GM10248 (cell line): ENCODE results near the gene MFAP4.

Experiments used
- CTCF ChIA-PET: fragments of 300-600 bp; sonication (Branson Sonifier 250); formaldehyde crosslinking; extraction: SDS; loops from one replicate; lab custom pipeline; 2021; ENCODE audit warnings: antibody characterized with exemption; lab: Yijun Ruan, JAX
- POLR2A ChIA-PET: fragments of 350-650 bp; sonication (Branson Sonifier 250); formaldehyde crosslinking; extraction: SDS; loops from one replicate; lab custom pipeline; 2020; ENCODE audit warnings: antibody characterized with exemption; lab: Yijun Ruan, JAX
- DNase-seq: peaks from one replicate; pipeline ENCODE4 v3.0.0; 2012; ENCODE audit errors: extremely low spot score
- CTCF ChIP-seq: IDR thresholded peaks from 2 replicates; pipeline ENCODE4 v1.5.1; 2012; ENCODE audit warnings: mild to moderate bottlenecking, low read depth; ENCODE audit errors: extremely low read depth, missing control alignments, control extremely low read depth

MFAP4 gene

DNA sequence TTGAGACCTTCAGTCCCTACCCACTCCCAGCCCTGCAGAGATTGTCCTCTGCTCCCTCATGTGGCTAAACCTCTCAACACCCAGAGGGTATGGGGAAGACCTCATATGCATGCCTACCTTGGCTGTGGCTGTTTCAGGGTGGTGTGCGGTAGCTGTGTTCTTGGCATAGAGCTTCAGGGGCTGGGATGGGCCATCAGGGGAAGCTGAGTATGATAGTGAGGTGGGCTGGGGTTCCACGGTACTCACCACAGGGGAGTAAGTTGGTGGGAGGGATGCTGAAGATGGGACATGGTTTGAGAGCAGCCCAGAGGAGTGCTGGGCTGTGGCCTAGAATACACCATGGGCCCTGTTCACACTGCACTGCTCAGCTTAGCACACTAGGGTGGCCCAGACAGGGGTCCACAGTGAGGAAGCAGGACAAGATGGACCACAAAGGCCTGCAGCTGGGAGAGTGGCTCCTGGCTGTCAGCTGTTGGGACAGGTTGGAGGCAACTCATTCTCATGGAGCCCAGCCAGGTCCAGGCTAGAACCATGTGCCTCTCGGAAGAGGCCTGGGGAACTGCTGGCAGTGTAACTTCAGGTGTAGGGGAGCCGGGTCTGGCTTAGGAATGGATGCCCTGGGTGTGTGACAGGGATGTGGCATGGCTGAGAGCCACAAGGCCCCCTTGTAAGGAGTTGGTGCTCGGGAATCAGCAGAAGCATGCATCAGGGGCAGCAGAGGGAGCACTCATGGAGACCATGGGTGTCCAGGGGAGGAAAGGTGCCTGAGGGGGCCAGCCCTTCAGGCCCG is 3.1 kb downstream of the MFAP4 start:
- CTCF ChIA-PET = interaction anchor here (0.8 to 1.2 kb wide), 2 partner anchors 21 to 63 kb away, joined by 3 to 4 read pairs; partner anchors contain the start of gene B9D1
- DNase-seq = no peak
- POLR2A ChIA-PET = no interaction called here
- no peak for TF ChIP-seq CTCF

DNA sequence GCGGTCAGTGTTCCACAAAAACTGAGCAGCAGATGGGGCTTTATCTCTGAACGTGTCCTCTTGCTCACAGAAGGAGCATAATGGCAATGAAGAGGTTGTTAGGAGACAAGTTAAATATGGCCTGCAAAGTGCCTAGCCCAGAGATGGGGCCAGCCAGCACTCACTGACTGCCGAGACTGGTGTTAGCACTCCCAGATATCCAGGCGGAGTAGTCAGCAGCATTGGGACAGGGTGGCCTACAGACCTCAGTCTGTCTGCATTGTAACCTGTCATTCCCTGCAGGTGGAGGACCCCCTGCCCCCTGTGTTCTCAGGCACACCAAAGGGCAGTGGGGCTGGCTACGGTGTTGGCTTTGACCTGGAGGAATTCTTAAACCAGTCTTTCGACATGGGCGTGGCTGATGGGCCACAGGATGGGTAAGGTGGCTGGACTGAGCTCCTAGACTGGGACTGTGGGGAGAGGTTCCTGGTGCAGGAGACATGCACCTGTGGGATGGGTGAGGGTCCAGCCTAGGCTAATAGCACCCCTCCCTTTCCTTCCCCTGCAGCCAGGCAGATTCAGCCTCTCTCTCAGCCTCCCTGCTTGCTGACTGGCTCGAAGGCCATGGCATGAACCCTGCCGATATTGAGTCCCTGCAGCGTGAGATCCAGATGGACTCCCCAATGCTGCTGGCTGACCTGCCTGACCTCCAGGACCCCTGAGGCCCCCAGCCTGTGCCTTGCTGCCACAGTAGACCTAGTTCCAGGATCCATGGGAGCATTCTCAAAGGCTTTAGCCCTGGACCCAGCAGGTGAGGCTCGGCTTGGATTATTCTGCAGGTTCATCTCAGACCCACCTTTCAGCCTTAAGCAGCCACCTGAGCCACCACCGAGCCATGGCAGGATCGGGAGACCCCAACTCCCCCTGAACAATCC is 4.2 kb downstream of the MFAP4 start:
- TF ChIP-seq CTCF = no peak
- ChIA-PET CTCF (interaction anchor here (0.8 kb wide), 1 partner anchor 20 kb away, joined by 4 read pairs; the partner anchor contains the start of gene B9D1), POLR2A (no interaction called here)
- no peak for DNase-seq

DNA sequence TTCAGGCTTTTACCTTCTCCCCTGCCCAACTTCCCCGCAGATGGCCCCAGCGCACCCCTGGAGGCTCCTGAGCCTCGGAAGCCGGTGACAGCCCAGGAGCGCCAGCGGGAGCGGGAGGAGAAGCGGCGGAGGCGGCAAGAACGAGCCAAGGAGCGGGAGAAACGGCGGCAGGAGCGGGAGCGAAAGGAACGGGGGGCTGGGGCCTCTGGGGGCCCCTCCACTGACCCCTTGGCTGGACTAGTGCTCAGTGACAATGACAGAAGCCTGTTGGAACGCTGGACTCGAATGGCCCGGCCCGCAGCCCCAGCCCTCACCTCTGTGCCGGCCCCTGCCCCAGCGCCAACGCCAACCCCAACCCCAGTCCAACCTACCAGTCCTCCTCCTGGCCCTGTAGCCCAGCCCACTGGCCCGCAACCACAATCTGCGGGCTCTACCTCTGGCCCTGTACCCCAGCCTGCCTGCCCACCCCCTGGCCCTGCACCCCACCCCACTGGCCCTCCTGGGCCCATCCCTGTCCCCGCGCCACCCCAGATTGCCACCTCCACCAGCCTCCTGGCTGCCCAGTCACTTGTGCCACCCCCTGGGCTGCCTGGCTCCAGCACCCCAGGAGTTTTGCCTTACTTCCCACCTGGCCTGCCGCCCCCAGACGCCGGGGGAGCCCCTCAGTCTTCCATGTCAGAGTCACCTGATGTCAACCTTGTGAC is 5.1 kb downstream of the MFAP4 start:
- no peak for DNase-seq
- ChIA-PET CTCF (interaction anchor here (8.7 kb wide), 1 partner anchor 18 kb away, joined by 121 read pairs; the partner anchor contains the start of gene B9D1), POLR2A (no interaction called here)
- no peak for TF ChIP-seq CTCF

DNA sequence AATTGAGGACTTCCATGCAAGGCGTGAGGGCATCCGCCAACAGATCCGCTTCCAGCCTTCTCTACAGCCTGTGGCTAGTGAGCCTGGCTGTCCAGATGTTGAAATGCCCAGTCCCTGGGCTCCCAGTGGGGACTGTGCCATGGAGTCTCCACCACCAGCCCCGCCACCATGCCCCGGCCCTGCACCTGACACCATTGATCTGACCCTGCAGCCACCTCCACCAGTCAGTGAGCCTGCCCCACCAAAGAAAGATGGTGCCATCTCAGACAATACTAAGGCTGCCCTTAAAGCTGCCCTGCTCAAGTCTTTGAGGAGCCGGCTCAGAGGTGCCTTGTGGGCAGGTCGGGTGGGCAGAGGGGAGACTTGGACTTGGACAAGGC is 5.6 kb downstream of the MFAP4 start:
- no peak for DNase-seq
- POLR2A ChIA-PET = no interaction called here
- TF ChIP-seq CTCF = no peak
- CTCF ChIA-PET = interaction anchor here (0.9 to 8.7 kb wide), 2 partner anchors 12 to 18 kb away, joined by 4 to 121 read pairs; partner anchors contain the start of gene B9D1

- POLR2A ChIA-PET = no interaction called here
- no peak for DNase-seq
- no peak for TF ChIP-seq CTCF
- CTCF ChIA-PET = interaction anchor here (0.9 to 8.7 kb wide), 4 partner anchors 10 to 17 kb away, joined by 3 to 121 read pairs (median 4); partner anchors contain the start of gene B9D1
Measured at GRCh38 chr17:19380481-19381301, 6.3 kb downstream of the MFAP4 start.
